HFF-Myc (cell line): ENCODE measurements around the gene AQP2.

Source experiments
- DNase-seq: peaks from one replicate; pipeline ENCODE4 v3.0.0-alpha.2; 2011; ENCODE audit warnings: low read depth; ENCODE audit errors: extremely low read depth
- H3K4me3 ChIP-seq: replicated peaks from 2 replicates; pipeline ENCODE4 v1.5.1; 2011; ENCODE audit warnings: low read depth, mild to moderate bottlenecking, control low read depth, low read length
- TF ChIP-seq, protein P1 (sequence below): IDR thresholded peaks from 2 replicates; pipeline ENCODE4 v1.5.1; 2012; ENCODE audit warnings: mild to moderate bottlenecking, low read depth, low read length, control low read depth; ENCODE audit errors: missing control alignments

AQP2 gene

GRCh38 chr12:49950273-49951251, at the start of gene AQP2:
Gene AQP2, plus strand, starts transcription at chr12:49950737. Its CDS starts 94 bp downstream, at chr12:49950831.
- H3K4me3 ChIP-seq: no peak within 1 kb of the TSS
- no peak for DNase-seq
- TF ChIP-seq, protein P1, sequence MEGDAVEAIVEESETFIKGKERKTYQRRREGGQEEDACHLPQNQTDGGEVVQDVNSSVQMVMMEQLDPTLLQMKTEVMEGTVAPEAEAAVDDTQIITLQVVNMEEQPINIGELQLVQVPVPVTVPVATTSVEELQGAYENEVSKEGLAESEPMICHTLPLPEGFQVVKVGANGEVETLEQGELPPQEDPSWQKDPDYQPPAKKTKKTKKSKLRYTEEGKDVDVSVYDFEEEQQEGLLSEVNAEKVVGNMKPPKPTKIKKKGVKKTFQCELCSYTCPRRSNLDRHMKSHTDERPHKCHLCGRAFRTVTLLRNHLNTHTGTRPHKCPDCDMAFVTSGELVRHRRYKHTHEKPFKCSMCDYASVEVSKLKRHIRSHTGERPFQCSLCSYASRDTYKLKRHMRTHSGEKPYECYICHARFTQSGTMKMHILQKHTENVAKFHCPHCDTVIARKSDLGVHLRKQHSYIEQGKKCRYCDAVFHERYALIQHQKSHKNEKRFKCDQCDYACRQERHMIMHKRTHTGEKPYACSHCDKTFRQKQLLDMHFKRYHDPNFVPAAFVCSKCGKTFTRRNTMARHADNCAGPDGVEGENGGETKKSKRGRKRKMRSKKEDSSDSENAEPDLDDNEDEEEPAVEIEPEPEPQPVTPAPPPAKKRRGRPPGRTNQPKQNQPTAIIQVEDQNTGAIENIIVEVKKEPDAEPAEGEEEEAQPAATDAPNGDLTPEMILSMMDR: no peak

- no peak for DNase-seq
- TF ChIP-seq, protein P1: no peak
- no peak overlapping the region for H3K4me3 ChIP-seq
Observed at GRCh38 chr12:49901026-49901425, 49.5 kb upstream of the AQP2 start.

GRCh38 chr12:49901986-49902385, 48.6 kb upstream of the AQP2 start:
- TF ChIP-seq, protein P1: no peak
- DNase-seq: no peak
- H3K4me3 ChIP-seq: no peak overlapping the region

GRCh38 chr12:49902399-49903350, 47.9 kb upstream of the AQP2 start:
- no peak for DNase-seq
- TF ChIP-seq, protein P1: no peak
- H3K4me3 ChIP-seq: no peak overlapping the region

DNA sequence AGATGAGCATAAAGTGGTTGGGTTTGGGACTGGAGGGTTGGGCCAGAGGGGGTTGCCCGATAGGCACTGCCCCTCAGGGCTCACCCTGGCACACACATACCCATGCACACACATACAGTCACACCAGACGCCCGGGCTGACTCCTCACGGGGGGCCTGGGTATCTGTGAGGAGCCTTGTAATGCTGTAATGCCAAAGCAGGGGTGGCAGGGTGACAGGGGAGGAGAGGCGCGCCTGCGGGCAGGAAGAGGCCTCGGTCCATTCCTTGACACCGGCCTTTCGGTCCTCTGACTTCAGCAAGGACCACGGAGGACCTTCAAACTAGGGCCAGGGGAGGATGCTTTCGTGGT, 47.2 kb upstream of the AQP2 start:
- no peak for DNase-seq
- TF ChIP-seq, protein P1: no peak
- 0 out of 2 replicates have a peak overlapping the region, but pooled peaks have one; percentile 4 for H3K4me3 ChIP-seq

DNA sequence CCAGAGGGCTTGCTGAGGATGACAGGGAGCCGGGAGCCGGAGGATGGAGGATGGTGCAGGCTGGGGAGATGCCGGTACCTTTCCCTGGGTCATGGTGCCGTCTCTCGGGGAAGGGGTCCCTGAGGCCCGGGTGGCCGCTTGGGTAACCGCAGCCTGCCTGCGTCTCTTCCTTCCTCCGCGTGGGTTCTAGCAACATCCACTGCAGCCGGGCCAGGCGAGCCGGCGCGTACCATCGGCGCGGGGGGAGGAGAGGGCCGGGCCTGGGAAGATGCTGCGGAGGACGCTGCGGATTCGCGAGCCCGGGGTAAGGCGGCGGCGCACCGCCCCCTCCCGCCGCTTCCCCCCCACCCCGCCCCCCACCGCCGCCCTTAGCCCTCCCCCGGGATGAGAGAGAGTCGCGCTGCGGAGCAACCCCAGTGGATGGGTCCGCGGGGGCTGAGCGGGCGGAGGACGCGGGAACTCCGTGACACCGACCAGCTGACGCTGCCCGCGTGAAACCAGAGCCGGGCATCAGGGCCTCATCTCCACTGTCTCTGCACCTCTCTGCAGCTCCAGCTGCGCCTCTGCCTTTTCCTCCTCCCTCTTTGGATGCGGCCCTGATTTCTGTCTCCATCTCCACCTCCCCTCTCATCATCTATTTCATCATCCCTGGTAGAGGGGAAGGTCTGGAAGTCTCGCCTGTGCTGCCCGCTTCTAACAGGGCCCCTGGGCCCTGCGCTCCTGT, 46.7 kb upstream of the AQP2 start, which contains the start of gene FAIM2:
Gene FAIM2, minus strand, starts transcription at position 201 of the 724 bp plus-strand sequence. Its CDS starts 108 bp downstream, at position 93.
- TF ChIP-seq, protein P1: no peak
- H3K4me3 ChIP-seq: 0 out of 2 replicates have a peak within 1 kb of the TSS, but pooled peaks have one; percentile 4
- DNase-seq: no peak
